Measurements from ENCODE around the gene C12orf56.

C12orf56 gene

GRCh38 chr12:64256166-64256800 lies 134.3 kb downstream of the C12orf56 start:
- Mint-ChIP-seq H3K27me3 (ENCODE audit: low read depth) (no peaks in the 10 kb centered on the region), H3K9me3 (no peaks in the 10 kb centered on the region), H3K27ac (no peak overlapping the region), H3K4me1 (ENCODE audit: low read depth) (no peaks in the 10 kb centered on the region), H3K36me3 (ENCODE audit: low read depth) (no peaks in the 10 kb centered on the region), H3K4me3 (no peak overlapping the region)

- Mint-ChIP-seq H3K9me3 (no peaks in the 10 kb centered on the region), H3K27me3 (ENCODE audit: low read depth) (no peaks in the 10 kb centered on the region), H3K4me3 (no peak overlapping the region), H3K4me1 (ENCODE audit: low read depth) (no peaks in the 10 kb centered on the region), H3K27ac (no peak overlapping the region), H3K36me3 (ENCODE audit: low read depth) (no peaks in the 10 kb centered on the region)
Observed at GRCh38 chr12:64255249-64255648, 135.3 kb downstream of the C12orf56 start.

- H3K27me3 Mint-ChIP-seq (ENCODE audit: low read depth) = peaks cover 4% of the 10 kb centered on the region
- no peaks in the 10 kb centered on the region for H3K9me3 Mint-ChIP-seq
- no peak overlapping the region for H3K27ac Mint-ChIP-seq
- H3K4me3 Mint-ChIP-seq = no peak overlapping the region
- H3K36me3 Mint-ChIP-seq (ENCODE audit: low read depth) = no peaks in the 10 kb centered on the region
- H3K4me1 Mint-ChIP-seq (ENCODE audit: low read depth) = no peaks in the 10 kb centered on the region
Observed at GRCh38 chr12:64253356-64253755, 137.2 kb downstream of the C12orf56 start.

- no peaks in the 10 kb centered on the region for H3K9me3 Mint-ChIP-seq
- no peaks in the 10 kb centered on the region for H3K36me3 Mint-ChIP-seq (ENCODE audit: low read depth)
- H3K27ac Mint-ChIP-seq = no peak overlapping the region
- no peaks in the 10 kb centered on the region for H3K4me1 Mint-ChIP-seq (ENCODE audit: low read depth)
- H3K4me3 Mint-ChIP-seq = no peak overlapping the region
- peaks cover 10% of the 10 kb centered on the region for H3K27me3 Mint-ChIP-seq (ENCODE audit: low read depth)
Observed at GRCh38 chr12:64252681-64253080, 137.9 kb downstream of the C12orf56 start.

- H3K27ac Mint-ChIP-seq = no peak overlapping the region
- no peaks in the 10 kb centered on the region for H3K4me1 Mint-ChIP-seq (ENCODE audit: low read depth)
- peaks cover 13% of the 10 kb centered on the region for H3K27me3 Mint-ChIP-seq (ENCODE audit: low read depth)
- H3K4me3 Mint-ChIP-seq = no peak overlapping the region
- H3K9me3 Mint-ChIP-seq = no peaks in the 10 kb centered on the region
- no peaks in the 10 kb centered on the region for H3K36me3 Mint-ChIP-seq (ENCODE audit: low read depth)
Observed at GRCh38 chr12:64243809-64244208, 146.7 kb downstream of the C12orf56 start.

- no peaks in the 10 kb centered on the region for H3K4me1 Mint-ChIP-seq (ENCODE audit: low read depth)
- peaks cover 4% of the 10 kb centered on the region for H3K27me3 Mint-ChIP-seq (ENCODE audit: low read depth)
- no peaks in the 10 kb centered on the region for H3K9me3 Mint-ChIP-seq
- H3K27ac Mint-ChIP-seq = no peak overlapping the region
- H3K36me3 Mint-ChIP-seq (ENCODE audit: low read depth) = no peaks in the 10 kb centered on the region
- no peak overlapping the region for H3K4me3 Mint-ChIP-seq
Observed at GRCh38 chr12:64240781-64241180, 149.8 kb downstream of the C12orf56 start.

GRCh38 chr12:64237382-64237781 lies 153.2 kb downstream of the C12orf56 start:
- H3K27me3 Mint-ChIP-seq (ENCODE audit: low read depth) = peaks cover 10% of the 10 kb centered on the region
- no peak overlapping the region for H3K4me3 Mint-ChIP-seq
- H3K27ac Mint-ChIP-seq = no peak overlapping the region
- H3K36me3 Mint-ChIP-seq (ENCODE audit: low read depth) = no peaks in the 10 kb centered on the region
- H3K9me3 Mint-ChIP-seq = no peaks in the 10 kb centered on the region
- H3K4me1 Mint-ChIP-seq (ENCODE audit: low read depth) = no peaks in the 10 kb centered on the region

- no peaks in the 10 kb centered on the region for H3K4me1 Mint-ChIP-seq (ENCODE audit: low read depth)
- H3K36me3 Mint-ChIP-seq (ENCODE audit: low read depth) = no peaks in the 10 kb centered on the region
- H3K4me3 Mint-ChIP-seq = no peak overlapping the region
- no peak overlapping the region for H3K27ac Mint-ChIP-seq
- H3K27me3 Mint-ChIP-seq (ENCODE audit: low read depth) = peaks cover 10% of the 10 kb centered on the region
- no peaks in the 10 kb centered on the region for H3K9me3 Mint-ChIP-seq
Observed at GRCh38 chr12:64236549-64236948, 154.0 kb downstream of the C12orf56 start.

- H3K4me3 Mint-ChIP-seq = no peak overlapping the region
- H3K36me3 Mint-ChIP-seq (ENCODE audit: low read depth) = no peaks in the 10 kb centered on the region
- H3K27ac Mint-ChIP-seq = no peak overlapping the region
- H3K4me1 Mint-ChIP-seq (ENCODE audit: low read depth) = no peaks in the 10 kb centered on the region
- H3K27me3 Mint-ChIP-seq (ENCODE audit: low read depth) = peaks cover 25% of the 10 kb centered on the region
- no peaks in the 10 kb centered on the region for H3K9me3 Mint-ChIP-seq
Observed at GRCh38 chr12:64232196-64232595, 158.4 kb downstream of the C12orf56 start.

- H3K4me3 Mint-ChIP-seq = no peak overlapping the region
- H3K9me3 Mint-ChIP-seq = no peaks in the 10 kb centered on the region
- no peak overlapping the region for H3K27ac Mint-ChIP-seq
- no peaks in the 10 kb centered on the region for H3K36me3 Mint-ChIP-seq (ENCODE audit: low read depth)
- no peaks in the 10 kb centered on the region for H3K4me1 Mint-ChIP-seq (ENCODE audit: low read depth)
- peaks cover 38% of the 10 kb centered on the region for H3K27me3 Mint-ChIP-seq (ENCODE audit: low read depth)
Observed at GRCh38 chr12:64229796-64230195, 160.8 kb downstream of the C12orf56 start.

- Mint-ChIP-seq H3K36me3 (ENCODE audit: low read depth) (no peaks in the 10 kb centered on the region), H3K4me3 (no peak overlapping the region), H3K27ac (no peak overlapping the region), H3K4me1 (ENCODE audit: low read depth) (no peaks in the 10 kb centered on the region), H3K9me3 (no peaks in the 10 kb centered on the region), H3K27me3 (ENCODE audit: low read depth) (peaks cover 34% of the 10 kb centered on the region)
Observed at GRCh38 chr12:64229240-64229639, 161.3 kb downstream of the C12orf56 start.

GRCh38 chr12:64225626-64226025 lies 164.9 kb downstream of the C12orf56 start:
- H3K9me3 Mint-ChIP-seq = no peaks in the 10 kb centered on the region
- H3K4me1 Mint-ChIP-seq (ENCODE audit: low read depth) = peaks cover 17% of the 10 kb centered on the region
- H3K36me3 Mint-ChIP-seq (ENCODE audit: low read depth) = peaks cover 2% of the 10 kb centered on the region
- no peak overlapping the region for H3K4me3 Mint-ChIP-seq
- no peak overlapping the region for H3K27ac Mint-ChIP-seq
- peaks cover 28% of the 10 kb centered on the region for H3K27me3 Mint-ChIP-seq (ENCODE audit: low read depth)

- peak within 1 kb of the TSS; percentile 99 for H3K27ac Mint-ChIP-seq
- peaks cover 33% of the 10 kb centered on the region for H3K4me1 Mint-ChIP-seq (ENCODE audit: low read depth)
- peaks cover 14% of the 10 kb centered on the region for H3K27me3 Mint-ChIP-seq (ENCODE audit: low read depth)
- peaks cover 2% of the 10 kb centered on the region for H3K36me3 Mint-ChIP-seq (ENCODE audit: low read depth)
- peak within 1 kb of the TSS; percentile 100 for H3K4me3 Mint-ChIP-seq
- H3K9me3 Mint-ChIP-seq = no peaks in the 10 kb centered on the region
Observed at GRCh38 chr12:64222009-64222765, 168.4 kb downstream of the C12orf56 start, which contains the start of gene KICS2. Gene KICS2, minus strand, starts transcription at chr12:64222296. Its CDS starts 59 bp downstream, at chr12:64222237.

GRCh38 chr12:64221651-64222008 lies 168.9 kb downstream of the C12orf56 start:
- Mint-ChIP-seq H3K27me3 (ENCODE audit: low read depth) (peaks cover 11% of the 10 kb centered on the region), H3K4me1 (ENCODE audit: low read depth) (peaks cover 33% of the 10 kb centered on the region), H3K27ac (peak overlapping the region; percentile 99), H3K9me3 (no peaks in the 10 kb centered on the region), H3K36me3 (ENCODE audit: low read depth) (peaks cover 2% of the 10 kb centered on the region), H3K4me3 (peak overlapping the region; percentile 100)

GRCh38 chr12:64220046-64220445 lies 170.5 kb downstream of the C12orf56 start:
- H3K9me3 Mint-ChIP-seq = no peaks in the 10 kb centered on the region
- H3K4me1 Mint-ChIP-seq (ENCODE audit: low read depth) = peaks cover 33% of the 10 kb centered on the region
- peak overlapping the region; percentile 19 for H3K27ac Mint-ChIP-seq
- no peak overlapping the region for H3K4me3 Mint-ChIP-seq
- peaks cover under 1% of the 10 kb centered on the region for H3K27me3 Mint-ChIP-seq (ENCODE audit: low read depth)
- peaks cover 2% of the 10 kb centered on the region for H3K36me3 Mint-ChIP-seq (ENCODE audit: low read depth)
